ENCODE data around the gene NPNT. TPM values are rescaled to one million over a fixed set of nuclear protein-coding genes. Genes with fewer than 3 reads are reported as not detected.

Gene NPNT
- total RNA-seq, 1 experiment from 2014 or later: 1.4 TPM

GRCh38 chr4:105902550-105903262, 7.4 kb downstream of the NPNT start:
- POLR2A ChIA-PET: no interaction called here
- no peak overlapping the region for H3K27ac Mint-ChIP-seq
- H3K4me1 Mint-ChIP-seq: peaks cover 17% of the 10 kb centered on the region
- H3K27me3 Mint-ChIP-seq (ENCODE audit: low read depth): peaks cover 28% of the 10 kb centered on the region
- no peaks in the 10 kb centered on the region for H3K9me3 Mint-ChIP-seq
- no peak for TF ChIP-seq IRF2 (CRISPR knock-in tag; IDR thresholded peaks at IDR 0.05; ENCODE audit: borderline replicate concordance, low read depth)
- TF ChIP-seq ATF3 (CRISPR knock-in tag; conservative IDR thresholded peaks at IDR 0.05): no peak
- TF ChIP-seq E2F5 (CRISPR knock-in tag; IDR thresholded peaks at IDR 0.05): no peak
- TF ChIP-seq FOXJ3 (CRISPR knock-in tag; IDR thresholded peaks at IDR 0.05; ENCODE audit: borderline replicate concordance): no peak
- DNase-seq (ENCODE audit: low spot score) (no peak), ATAC-seq (no peak)
- H3K4me3 Mint-ChIP-seq: no peak overlapping the region
- CTCF ChIA-PET: no interaction called here
- no peaks in the 10 kb centered on the region for H3K36me3 Mint-ChIP-seq

GRCh38 chr4:105909787-105910281, 14.6 kb downstream of the NPNT start:
- no peak overlapping the region for H3K4me3 Mint-ChIP-seq
- DNase-seq (ENCODE audit: low spot score) (no peak), ATAC-seq (peak; percentile 86)
- H3K36me3 Mint-ChIP-seq: no peaks in the 10 kb centered on the region
- no peak for TF ChIP-seq ATF3 (CRISPR knock-in tag; conservative IDR thresholded peaks at IDR 0.05)
- TF ChIP-seq ZNF416 (CRISPR knock-in tag; IDR thresholded peaks at IDR 0.05): no peak
- no peak for TF ChIP-seq FOXP1 (CRISPR knock-in tag; IDR thresholded peaks at IDR 0.05; ENCODE audit: borderline replicate concordance)
- H3K27ac Mint-ChIP-seq: no peak overlapping the region
- no peaks in the 10 kb centered on the region for H3K27me3 Mint-ChIP-seq (ENCODE audit: low read depth)
- H3K4me1 Mint-ChIP-seq: peaks cover 13% of the 10 kb centered on the region
- ChIA-PET POLR2A (no interaction called here), CTCF (no interaction called here)
- H3K9me3 Mint-ChIP-seq: no peaks in the 10 kb centered on the region

GRCh38 chr4:105911426-105911825, 16.2 kb downstream of the NPNT start:
- no peak for DNase-seq (ENCODE audit: low spot score)
- POLR2A ChIA-PET: no interaction called here
- TF ChIP-seq, protein P1, sequence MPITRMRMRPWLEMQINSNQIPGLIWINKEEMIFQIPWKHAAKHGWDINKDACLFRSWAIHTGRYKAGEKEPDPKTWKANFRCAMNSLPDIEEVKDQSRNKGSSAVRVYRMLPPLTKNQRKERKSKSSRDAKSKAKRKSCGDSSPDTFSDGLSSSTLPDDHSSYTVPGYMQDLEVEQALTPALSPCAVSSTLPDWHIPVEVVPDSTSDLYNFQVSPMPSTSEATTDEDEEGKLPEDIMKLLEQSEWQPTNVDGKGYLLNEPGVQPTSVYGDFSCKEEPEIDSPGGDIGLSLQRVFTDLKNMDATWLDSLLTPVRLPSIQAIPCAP (CRISPR knock-in tag; IDR thresholded peaks at IDR 0.05): no peak
- no peak for TF ChIP-seq TCF7 (CRISPR knock-in tag; IDR thresholded peaks at IDR 0.05; ENCODE audit: low read depth)
- no peak for TF ChIP-seq ZNF317 (CRISPR knock-in tag; IDR thresholded peaks at IDR 0.05; ENCODE audit: borderline replicate concordance, low read depth)
- TF ChIP-seq ZMAT4 (CRISPR knock-in tag; IDR thresholded peaks at IDR 0.05): no peak
- Mint-ChIP-seq H3K27ac (no peak overlapping the region), H3K27me3 (ENCODE audit: low read depth) (no peaks in the 10 kb centered on the region), H3K4me3 (no peak overlapping the region), H3K4me1 (peaks cover 21% of the 10 kb centered on the region), H3K36me3 (no peaks in the 10 kb centered on the region), H3K9me3 (no peaks in the 10 kb centered on the region)
- CTCF ChIA-PET: no interaction called here
- no peak for ATAC-seq

- ChIA-PET CTCF (no interaction called here), POLR2A (no interaction called here)
- H3K4me3 Mint-ChIP-seq: no peak overlapping the region
- TF ChIP-seq OVOL2 (CRISPR knock-in tag; IDR thresholded peaks at IDR 0.05; ENCODE audit: borderline replicate concordance): no peak
- TF ChIP-seq ZNF232 (CRISPR knock-in tag; IDR thresholded peaks at IDR 0.05): no peak
- TF ChIP-seq ESRRA (CRISPR knock-in tag; IDR thresholded peaks at IDR 0.05; ENCODE audit: borderline replicate concordance): no peak
- no peak for TF ChIP-seq ZNF416 (CRISPR knock-in tag; IDR thresholded peaks at IDR 0.05)
- TF ChIP-seq MXD4 (CRISPR knock-in tag; IDR thresholded peaks at IDR 0.05; ENCODE audit: borderline replicate concordance): no peak
- TF ChIP-seq FOXP1 (CRISPR knock-in tag; IDR thresholded peaks at IDR 0.05; ENCODE audit: borderline replicate concordance): no peak
- no peak for TF ChIP-seq SP1 (CRISPR knock-in tag; conservative IDR thresholded peaks at IDR 0.05)
- no peak for TF ChIP-seq SMAD3 (CRISPR knock-in tag; IDR thresholded peaks at IDR 0.05; ENCODE audit: borderline replicate concordance)
- no peak for TF ChIP-seq MLX (CRISPR knock-in tag; IDR thresholded peaks at IDR 0.05)
- no peak for TF ChIP-seq ZNF219 (CRISPR knock-in tag; IDR thresholded peaks at IDR 0.05; ENCODE audit: borderline replicate concordance)
- TF ChIP-seq, protein P2, sequence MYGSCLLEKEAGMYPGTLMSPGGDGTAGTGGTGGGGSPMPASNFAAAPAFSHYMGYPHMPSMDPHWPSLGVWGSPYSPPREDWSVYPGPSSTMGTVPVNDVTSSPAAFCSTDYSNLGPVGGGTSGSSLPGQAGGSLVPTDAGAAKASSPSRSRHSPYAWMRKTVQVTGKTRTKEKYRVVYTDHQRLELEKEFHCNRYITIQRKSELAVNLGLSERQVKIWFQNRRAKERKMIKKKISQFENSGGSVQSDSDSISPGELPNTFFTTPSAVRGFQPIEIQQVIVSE (CRISPR knock-in tag; IDR thresholded peaks at IDR 0.05; ENCODE audit: borderline replicate concordance): no peak
- TF ChIP-seq STAT6 (CRISPR knock-in tag; conservative IDR thresholded peaks at IDR 0.05; ENCODE audit: low read depth): no peak
- TF ChIP-seq ZNF263 (CRISPR knock-in tag; IDR thresholded peaks at IDR 0.05; ENCODE audit: low read depth): no peak
- H3K36me3 Mint-ChIP-seq: no peaks in the 10 kb centered on the region
- no peak overlapping the region for H3K27ac Mint-ChIP-seq
- no peaks in the 10 kb centered on the region for H3K9me3 Mint-ChIP-seq
- DNase-seq (ENCODE audit: low spot score) (no peak), ATAC-seq (no peak)
- H3K4me1 Mint-ChIP-seq: peaks cover 21% of the 10 kb centered on the region
- no peaks in the 10 kb centered on the region for H3K27me3 Mint-ChIP-seq (ENCODE audit: low read depth)
Observed at GRCh38 chr4:105912633-105913032, 17.4 kb downstream of the NPNT start.
